Ascending aorta (tissue), 2 donors: ENCODE data around the gene GRIN1. TPM values are rescaled to one million over a fixed set of nuclear protein-coding genes. Genes with fewer than 3 reads are reported as not detected.
A peak's percentile ranks its signal among the peaks of the same experiment; 100 is the strongest.
"Not testable (repeated sequence)": the region's sequence is repeated elsewhere in the genome, so short reads cannot be mapped to it uniquely, and the experiment has no call there.

Source experiments
- DNase-seq, 2 donors: peaks; one replicate each; pipeline ENCODE4 v3.0.0-alpha.2; 2019; ENCODE audit warnings: low spot score in 2 of 2
- H3K27ac ChIP-seq, 2 donors: fragments of 200-600 bp; sonication (generic); one replicate each; pipeline ENCODE4 v1.5.1; 2016 to 2017; ENCODE audit warnings: mild to moderate bottlenecking in 1 of 2
- H3K27me3 ChIP-seq: fragments of 200-600 bp; sonication (generic); one replicate; pipeline ENCODE4 v1.5.1; 2017
- H3K36me3 ChIP-seq, 2 donors: fragments of 200-600 bp; sonication (generic); one replicate each; pipeline ENCODE4 v1.5.1; 2016
- H3K4me1 ChIP-seq, 2 donors: fragments of 200-600 bp; sonication (generic); one replicate each; pipeline ENCODE4 v1.5.1; 2016 to 2017; ENCODE audit warnings: mild to moderate bottlenecking in 1 of 2
- H3K4me3 ChIP-seq, 2 donors: fragments of 200-600 bp; sonication (generic); one replicate each; pipeline ENCODE4 v1.5.1; 2016 to 2017; ENCODE audit warnings: mild to moderate bottlenecking in 1 of 2
- H3K9me3 ChIP-seq, 2 donors: fragments of 200-600 bp; sonication (generic); one replicate each; pipeline ENCODE4 v1.5.1; 2016
- CTCF ChIP-seq, 3 experiments: fragments of 200-600 bp in 2 of 3; fragments of 450-650 bp in 1 of 3; sonication (generic) in 2 of 3; IDR thresholded peaks; one replicate each; pipeline ENCODE4 v1.5.1; 2016 to 2019; ENCODE audit warnings: antibody characterized with exemption in 3 of 3, mild to moderate bottlenecking in 1 of 3, moderate library complexity in 1 of 3
- intact Hi-C: fragments of 100-400 bp; cut with DNase I; formaldehyde crosslinking; loops from one replicate; pipeline ENCODE4 v1.15.1; 2023
- total RNA-seq: library from RNA; depleted of rRNA; stranded (reverse); fragments of >200 nt; gene quantifications from one replicate; pipeline ENCODE4 v1.1.0, GENCODE V29; 2016

Gene GRIN1
- total RNA-seq, 1 donor from 2014 or later, result not detected

DNA sequence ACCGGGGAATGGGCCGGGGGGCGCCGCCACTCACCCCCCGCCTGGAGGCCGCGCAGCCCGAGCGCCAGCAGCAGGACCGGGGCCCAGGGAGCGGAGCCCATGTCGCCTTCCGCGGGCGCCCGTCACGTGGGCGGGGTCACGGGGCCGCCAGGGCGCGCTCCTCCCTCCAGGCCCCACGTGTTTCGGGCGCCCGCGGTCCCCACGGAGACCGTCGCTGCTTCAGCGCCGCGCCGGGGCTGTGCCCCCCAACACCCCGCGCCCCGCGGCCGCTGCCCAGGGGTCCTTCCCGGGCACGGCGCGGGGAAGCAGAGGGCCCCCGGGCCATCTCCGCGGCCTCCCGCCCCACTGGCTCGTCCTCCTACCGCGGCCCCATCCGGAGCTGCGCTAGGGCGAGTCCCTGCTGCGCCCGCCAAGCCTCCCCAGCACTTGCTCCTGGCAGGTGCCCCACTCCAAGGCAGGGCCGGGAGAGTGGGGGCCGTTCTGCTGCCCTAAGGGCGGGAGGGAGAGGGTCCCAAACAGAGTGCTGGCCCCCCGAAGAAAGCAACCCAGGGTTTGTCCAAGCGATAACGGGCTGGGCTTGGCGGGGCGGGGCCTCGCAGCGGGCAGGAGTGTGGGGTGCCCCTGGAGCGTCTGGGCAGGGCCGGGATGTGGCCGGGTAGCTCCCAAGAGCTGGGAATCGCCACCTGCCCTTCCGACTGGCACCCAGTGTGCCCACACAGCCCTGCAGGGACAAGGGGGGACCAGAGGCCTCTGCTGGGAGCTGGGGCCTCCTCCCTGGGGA is 24.2 kb upstream of the GRIN1 start, which contains the start of gene DPP7:
Gene DPP7, minus strand, starts transcription at position 121 of the 781 bp plus-strand sequence. Its CDS starts 20 bp downstream, at position 101.
- intact Hi-C loops, result no loop called here
- no peak within 1 kb of the TSS for H3K27ac ChIP-seq
- H3K4me3 ChIP-seq, result peak within 1 kb of the TSS; percentile 89 to 93
- peaks cover 10 to 25% of the 10 kb centered on the region in 2 donors for H3K36me3 ChIP-seq
- peak in 1 of 2 donors; percentile 80 for DNase-seq
- TF ChIP-seq CTCF (IDR thresholded peaks at IDR 0.05), result no peak
- no peaks in the 10 kb centered on the region for H3K27me3 ChIP-seq
- H3K4me1 ChIP-seq, result peaks cover 0 to 15% of the 10 kb centered on the region in 2 donors
- no peaks in the 10 kb centered on the region for H3K9me3 ChIP-seq

- TF ChIP-seq CTCF (IDR thresholded peaks at IDR 0.05), result no peak
- no peak for DNase-seq
- intact Hi-C loops, result no loop called here
- H3K36me3 ChIP-seq, result peaks cover 6 to 18% of the 10 kb centered on the region in 2 donors
- no peak overlapping the region for H3K27ac ChIP-seq
- H3K4me3 ChIP-seq, result peak overlapping the region; percentile 89 to 93
- H3K9me3 ChIP-seq, result no peaks in the 10 kb centered on the region
- peaks cover 0 to 15% of the 10 kb centered on the region in 2 donors for H3K4me1 ChIP-seq
- H3K27me3 ChIP-seq, result no peaks in the 10 kb centered on the region
Observed at GRCh38 chr9:137115394-137116026, 23.4 kb upstream of the GRIN1 start.

DNA sequence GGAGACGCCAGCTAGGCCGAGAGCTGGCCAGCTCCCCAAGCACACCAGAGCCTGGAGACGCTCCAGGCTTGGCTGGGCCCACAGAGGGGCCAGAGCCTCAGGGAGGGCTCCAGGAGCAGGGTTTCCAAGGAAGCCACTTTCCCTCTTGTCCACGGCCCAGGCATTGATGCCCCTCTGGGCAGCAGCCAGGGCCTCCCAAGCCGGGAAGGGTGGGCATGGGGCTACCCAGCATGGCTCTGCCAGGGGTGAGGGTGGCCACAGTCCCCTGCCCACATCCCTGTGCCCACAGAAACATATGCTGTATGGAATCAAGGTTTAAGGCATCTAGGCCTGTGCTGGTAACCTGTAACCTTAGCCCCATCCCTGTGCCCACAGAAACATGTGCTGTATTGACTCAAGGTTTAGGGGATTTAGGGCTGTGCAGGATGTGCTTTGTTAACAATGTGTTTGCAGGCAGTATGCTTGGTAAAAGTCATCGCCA is 22.9 kb upstream of the GRIN1 start:
- Histone ChIP-seq H3K27ac (no peak overlapping the region), H3K27me3 (no peaks in the 10 kb centered on the region), H3K36me3 (peaks cover 3 to 15% of the 10 kb centered on the region in 2 donors), H3K9me3 (no peaks in the 10 kb centered on the region), H3K4me3 (no peak overlapping the region), H3K4me1 (peaks cover 0 to 15% of the 10 kb centered on the region in 2 donors)
- intact Hi-C loops, result no loop called here
- DNase-seq, result no peak
- TF ChIP-seq CTCF (IDR thresholded peaks at IDR 0.05), result no peak

- TF ChIP-seq CTCF (IDR thresholded peaks at IDR 0.05), result no peak
- Histone ChIP-seq H3K4me1 (peaks cover 0 to 15% of the 10 kb centered on the region in 2 donors), H3K4me3 (no peak overlapping the region), H3K9me3 (no peaks in the 10 kb centered on the region), H3K27ac (no peak overlapping the region), H3K36me3 (peaks cover 0 to 11% of the 10 kb centered on the region in 2 donors), H3K27me3 (no peaks in the 10 kb centered on the region)
- DNase-seq, result no peak
- intact Hi-C loops, result no loop called here
Observed at GRCh38 chr9:137116728-137117127, 22.2 kb upstream of the GRIN1 start.

DNA sequence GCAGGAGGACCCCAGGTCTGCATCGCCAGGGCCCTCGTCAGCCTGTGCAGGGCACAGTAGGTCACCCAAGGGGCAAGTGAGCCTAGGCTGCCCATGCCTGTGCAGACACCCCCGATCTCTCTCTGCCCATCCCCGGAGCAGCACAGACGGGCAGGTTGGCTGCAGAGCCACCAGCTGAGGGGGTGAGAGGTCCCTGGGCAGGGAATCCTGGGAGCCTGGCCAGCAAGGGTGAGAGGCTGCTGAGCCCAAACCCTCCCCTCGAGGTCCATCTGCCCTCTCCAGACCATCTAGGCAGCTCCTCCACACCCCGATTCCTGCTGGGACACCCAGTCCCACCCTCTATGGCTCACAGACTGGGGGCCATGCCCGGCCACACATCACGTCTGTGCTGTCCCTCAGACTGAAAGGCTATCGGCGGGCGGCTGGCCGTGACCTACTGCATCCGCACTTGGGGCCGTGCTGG is 21.7 kb upstream of the GRIN1 start:
- H3K4me1 ChIP-seq, result peaks cover 0 to 15% of the 10 kb centered on the region in 2 donors
- no peaks in the 10 kb centered on the region for H3K27me3 ChIP-seq
- H3K36me3 ChIP-seq, result peaks cover 0 to 5% of the 10 kb centered on the region in 2 donors
- H3K4me3 ChIP-seq, result no peak overlapping the region
- intact Hi-C loops, result no loop called here
- H3K27ac ChIP-seq, result no peak overlapping the region
- H3K9me3 ChIP-seq, result no peaks in the 10 kb centered on the region
- no peak for TF ChIP-seq CTCF (IDR thresholded peaks at IDR 0.05)
- no peak for DNase-seq

- not testable (repeated sequence) for H3K9me3 ChIP-seq, H3K27ac ChIP-seq, H3K4me3 ChIP-seq, H3K36me3 ChIP-seq, H3K27me3 ChIP-seq, DNase-seq
- peaks cover 0 to 15% of the 10 kb centered on the region in 2 donors for H3K4me1 ChIP-seq
- intact Hi-C loops, result loop anchor here (2.0 kb wide), 1 partner anchor 109 kb away; the partner anchor contains the start of gene RNF224
Observed at GRCh38 chr9:137118092-137118603, 20.8 kb upstream of the GRIN1 start.

GRCh38 chr9:137121927-137122795 is 16.8 kb upstream of the GRIN1 start:
- H3K36me3 ChIP-seq, H3K9me3 ChIP-seq, H3K4me1 ChIP-seq, intact Hi-C loops, DNase-seq, H3K27me3 ChIP-seq, H3K4me3 ChIP-seq, H3K27ac ChIP-seq: not testable (repeated sequence)
